HL-60 (cell line): ENCODE data around the gene FMN1.

Source experiments
- DNase-seq, 2 experiments: peaks; one replicate each; pipeline ENCODE4 v3.0.0-alpha.2; 2010 to 2020; ENCODE audit warnings: low read depth in 1 of 2, low spot score in 1 of 2
- H3K27ac ChIP-seq: fragments of 250-450 bp; sonication (Bioruptor Pico); replicated peaks from 2 replicates; pipeline ENCODE4 v1.5.1; 2020; ENCODE audit warnings: mild to moderate bottlenecking, moderate library complexity
- H3K27me3 ChIP-seq: fragments of 250-450 bp; sonication (Bioruptor Pico); 2 replicates; pipeline ENCODE4 v1.5.1; 2021; ENCODE audit warnings: mild to moderate bottlenecking, moderate library complexity; ENCODE audit not compliant: insufficient read depth, poor library complexity, severe bottlenecking
- H3K4me3 ChIP-seq: replicated peaks from 2 replicates; pipeline ENCODE4 v1.5.1; 2011; ENCODE audit warnings: mild to moderate bottlenecking, control low read depth, low read length; ENCODE audit not compliant: insufficient read depth
- GABPA ChIP-seq: IDR thresholded peaks from 2 replicates; pipeline ENCODE4 v1.6.1; 2012; ENCODE audit warnings: low read depth
- POLR2AphosphoS5 ChIP-seq: IDR thresholded peaks from 2 replicates; pipeline ENCODE4 v1.6.1; 2012; ENCODE audit warnings: low read depth
- REST ChIP-seq: IDR thresholded peaks from 2 replicates; pipeline ENCODE4 v1.6.1; 2012; ENCODE audit warnings: low read depth; ENCODE audit not compliant: insufficient replicate concordance
- SPI1 ChIP-seq: IDR thresholded peaks from 2 replicates; pipeline ENCODE4 v1.6.1; 2012; ENCODE audit warnings: low read depth, mild to moderate bottlenecking, borderline replicate concordance
- TF ChIP-seq, protein P1 (sequence below): IDR thresholded peaks from one replicate; pipeline ENCODE4 v1.5.1; 2011; ENCODE audit warnings: low read length, control low read depth, inconsistent platforms; ENCODE audit not compliant: insufficient read depth

The FMN1 gene

GRCh38 chr15:32986147-32986546 is 208.4 kb downstream of the FMN1 start:
- no peak overlapping the region for H3K27ac ChIP-seq
- no peak for DNase-seq
- peaks cover 4% of the 10 kb centered on the region for H3K27me3 ChIP-seq
- no peak overlapping the region for H3K4me3 ChIP-seq
- TF ChIP-seq REST (no peak), SPI1 (no peak), GABPA (no peak), POLR2AphosphoS5 (no peak)
- TF ChIP-seq, protein P1, sequence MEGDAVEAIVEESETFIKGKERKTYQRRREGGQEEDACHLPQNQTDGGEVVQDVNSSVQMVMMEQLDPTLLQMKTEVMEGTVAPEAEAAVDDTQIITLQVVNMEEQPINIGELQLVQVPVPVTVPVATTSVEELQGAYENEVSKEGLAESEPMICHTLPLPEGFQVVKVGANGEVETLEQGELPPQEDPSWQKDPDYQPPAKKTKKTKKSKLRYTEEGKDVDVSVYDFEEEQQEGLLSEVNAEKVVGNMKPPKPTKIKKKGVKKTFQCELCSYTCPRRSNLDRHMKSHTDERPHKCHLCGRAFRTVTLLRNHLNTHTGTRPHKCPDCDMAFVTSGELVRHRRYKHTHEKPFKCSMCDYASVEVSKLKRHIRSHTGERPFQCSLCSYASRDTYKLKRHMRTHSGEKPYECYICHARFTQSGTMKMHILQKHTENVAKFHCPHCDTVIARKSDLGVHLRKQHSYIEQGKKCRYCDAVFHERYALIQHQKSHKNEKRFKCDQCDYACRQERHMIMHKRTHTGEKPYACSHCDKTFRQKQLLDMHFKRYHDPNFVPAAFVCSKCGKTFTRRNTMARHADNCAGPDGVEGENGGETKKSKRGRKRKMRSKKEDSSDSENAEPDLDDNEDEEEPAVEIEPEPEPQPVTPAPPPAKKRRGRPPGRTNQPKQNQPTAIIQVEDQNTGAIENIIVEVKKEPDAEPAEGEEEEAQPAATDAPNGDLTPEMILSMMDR: no peak

GRCh38 chr15:32983679-32984078 is 210.8 kb downstream of the FMN1 start:
- Histone ChIP-seq H3K4me3 (no peak overlapping the region), H3K27me3 (peaks cover 4% of the 10 kb centered on the region), H3K27ac (no peak overlapping the region)
- TF ChIP-seq SPI1: no peak
- no peak for DNase-seq

GRCh38 chr15:32982001-32982400 is 212.5 kb downstream of the FMN1 start:
- TF ChIP-seq GABPA: no peak
- TF ChIP-seq SPI1: no peak
- TF ChIP-seq, protein P1: no peak
- H3K4me3 ChIP-seq: no peak overlapping the region
- DNase-seq: no peak
- H3K27ac ChIP-seq: no peak overlapping the region
- peaks cover 4% of the 10 kb centered on the region for H3K27me3 ChIP-seq

GRCh38 chr15:32981536-32981935 is 213.0 kb downstream of the FMN1 start:
- no peak for DNase-seq
- no peak overlapping the region for H3K27ac ChIP-seq
- H3K27me3 ChIP-seq: peaks cover 4% of the 10 kb centered on the region
- TF ChIP-seq REST (no peak), GABPA (no peak), POLR2AphosphoS5 (no peak), SPI1 (no peak)
- TF ChIP-seq, protein P1: no peak
- H3K4me3 ChIP-seq: no peak overlapping the region
